HEK293 (cell line): ENCODE data around the gene MAP3K20.

Experiments used
- ATF2 ChIP-seq: fragments of 450-650 bp; formaldehyde crosslinking; IDR thresholded peaks from 2 replicates; pipeline ENCODE4 v1.5.1; 2016; ENCODE audit warnings: missing biosample characterization, missing genetic modification characterization, low read depth
- PRDM4 ChIP-seq: fragments of 450-650 bp; formaldehyde crosslinking; IDR thresholded peaks from 2 replicates; pipeline ENCODE4 v1.5.1; 2017; ENCODE audit warnings: missing biosample characterization, missing genetic modification characterization
- WT1 ChIP-seq: fragments of 450-650 bp; formaldehyde crosslinking; IDR thresholded peaks from 2 replicates; pipeline ENCODE4 v1.5.1; 2016; ENCODE audit warnings: missing biosample characterization, missing genetic modification characterization
- ZBTB21 ChIP-seq: fragments of 450-650 bp; formaldehyde crosslinking; IDR thresholded peaks from 2 replicates; pipeline ENCODE4 v1.5.1; 2017; ENCODE audit warnings: missing biosample characterization, missing genetic modification characterization
- ZBTB7A ChIP-seq: fragments of 450-650 bp; formaldehyde crosslinking; IDR thresholded peaks from 2 replicates; pipeline ENCODE4 v1.5.1; 2016; ENCODE audit warnings: low read depth, missing biosample characterization, missing genetic modification characterization
- ZNF292 ChIP-seq: fragments of 450-650 bp; formaldehyde crosslinking; IDR thresholded peaks from 2 replicates; pipeline ENCODE4 v1.5.1; 2016; ENCODE audit warnings: low read depth, missing biosample characterization, missing genetic modification characterization, borderline replicate concordance
- ZNF341 ChIP-seq: fragments of 450-650 bp; formaldehyde crosslinking; IDR thresholded peaks from 2 replicates; pipeline ENCODE4; 2016; ENCODE audit warnings: low read depth, missing biosample characterization, missing genetic modification characterization
- ZNF488 ChIP-seq: fragments of 450-650 bp; formaldehyde crosslinking; IDR thresholded peaks from 2 replicates; pipeline ENCODE4 v1.5.1; 2016; ENCODE audit warnings: missing biosample characterization, missing genetic modification characterization
- ZNF677 ChIP-seq: fragments of 450-650 bp; IDR thresholded peaks from 2 replicates; pipeline ENCODE4 v1.5.0; 2018; ENCODE audit warnings: missing biosample characterization, mild to moderate bottlenecking, missing genetic modification characterization, moderate library complexity
- ZNF76 ChIP-seq: fragments of 450-650 bp; formaldehyde crosslinking; IDR thresholded peaks from 2 replicates; pipeline ENCODE4; 2016; ENCODE audit warnings: low read depth, missing biosample characterization, missing genetic modification characterization, borderline replicate concordance
- TF ChIP-seq, protein P1 (sequence below): fragments of 450-650 bp; formaldehyde crosslinking; IDR thresholded peaks from 2 replicates; pipeline ENCODE4 v1.5.1; 2016; ENCODE audit warnings: missing biosample characterization, missing genetic modification characterization
- TF ChIP-seq, protein P2 (sequence below): fragments of 450-650 bp; formaldehyde crosslinking; IDR thresholded peaks from 2 replicates; pipeline ENCODE4 v1.5.1; 2016; ENCODE audit warnings: missing biosample characterization, missing genetic modification characterization

DNA sequence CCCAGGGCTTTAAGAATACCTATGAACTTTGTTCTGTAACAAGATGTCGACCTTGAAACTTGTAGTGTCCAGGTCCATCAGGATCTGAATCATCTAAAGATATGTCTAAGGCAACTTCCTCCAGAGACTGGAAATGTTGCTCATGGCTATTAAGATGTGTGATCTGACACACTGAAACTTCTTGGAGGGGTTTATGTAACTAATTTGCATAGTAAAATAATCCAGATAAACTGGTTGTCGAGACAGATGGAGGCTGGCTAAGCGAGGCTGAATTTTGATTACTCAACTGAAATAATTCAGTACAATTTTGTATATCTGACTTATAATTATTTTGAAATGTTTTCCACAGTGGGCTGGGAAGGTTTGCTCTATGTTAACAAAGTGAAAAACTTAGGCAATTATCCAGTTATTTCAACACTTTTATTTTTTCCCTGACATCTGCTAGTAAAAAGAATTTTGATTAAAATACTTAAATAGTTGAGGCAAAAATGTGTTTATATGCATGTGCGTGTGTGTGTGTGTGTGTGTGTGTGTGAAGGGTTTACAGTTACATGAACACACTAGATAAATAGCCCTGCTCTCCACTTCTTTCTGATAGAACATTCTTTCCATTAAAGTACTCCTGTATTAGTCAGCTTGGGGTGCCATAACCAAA, 11.4 kb upstream of the MAP3K20 start:
- TF ChIP-seq ZBTB7A (no peak), ZNF292 (tag by site-specific recombination) (no peak), ZNF488 (no peak), ZNF76 (tag by site-specific recombination) (no peak), ZNF341 (tag by site-specific recombination) (no peak), ZBTB21 (tag by site-specific recombination) (no peak), ATF2 (tag by site-specific recombination) (no peak), ZNF677 (no peak), PRDM4 (no peak), WT1 (tag by site-specific recombination) (no peak)
- TF ChIP-seq, protein P1, sequence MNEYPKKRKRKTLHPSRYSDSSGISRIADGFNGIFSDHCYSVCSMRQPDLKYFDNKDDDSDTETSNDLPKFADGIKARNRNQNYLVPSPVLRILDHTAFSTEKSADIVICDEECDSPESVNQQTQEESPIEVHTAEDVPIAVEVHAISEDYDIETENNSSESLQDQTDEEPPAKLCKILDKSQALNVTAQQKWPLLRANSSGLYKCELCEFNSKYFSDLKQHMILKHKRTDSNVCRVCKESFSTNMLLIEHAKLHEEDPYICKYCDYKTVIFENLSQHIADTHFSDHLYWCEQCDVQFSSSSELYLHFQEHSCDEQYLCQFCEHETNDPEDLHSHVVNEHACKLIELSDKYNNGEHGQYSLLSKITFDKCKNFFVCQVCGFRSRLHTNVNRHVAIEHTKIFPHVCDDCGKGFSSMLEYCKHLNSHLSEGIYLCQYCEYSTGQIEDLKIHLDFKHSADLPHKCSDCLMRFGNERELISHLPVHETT (tag by site-specific recombination): no peak
- TF ChIP-seq, protein P2, sequence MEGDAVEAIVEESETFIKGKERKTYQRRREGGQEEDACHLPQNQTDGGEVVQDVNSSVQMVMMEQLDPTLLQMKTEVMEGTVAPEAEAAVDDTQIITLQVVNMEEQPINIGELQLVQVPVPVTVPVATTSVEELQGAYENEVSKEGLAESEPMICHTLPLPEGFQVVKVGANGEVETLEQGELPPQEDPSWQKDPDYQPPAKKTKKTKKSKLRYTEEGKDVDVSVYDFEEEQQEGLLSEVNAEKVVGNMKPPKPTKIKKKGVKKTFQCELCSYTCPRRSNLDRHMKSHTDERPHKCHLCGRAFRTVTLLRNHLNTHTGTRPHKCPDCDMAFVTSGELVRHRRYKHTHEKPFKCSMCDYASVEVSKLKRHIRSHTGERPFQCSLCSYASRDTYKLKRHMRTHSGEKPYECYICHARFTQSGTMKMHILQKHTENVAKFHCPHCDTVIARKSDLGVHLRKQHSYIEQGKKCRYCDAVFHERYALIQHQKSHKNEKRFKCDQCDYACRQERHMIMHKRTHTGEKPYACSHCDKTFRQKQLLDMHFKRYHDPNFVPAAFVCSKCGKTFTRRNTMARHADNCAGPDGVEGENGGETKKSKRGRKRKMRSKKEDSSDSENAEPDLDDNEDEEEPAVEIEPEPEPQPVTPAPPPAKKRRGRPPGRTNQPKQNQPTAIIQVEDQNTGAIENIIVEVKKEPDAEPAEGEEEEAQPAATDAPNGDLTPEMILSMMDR: no peak
